Measurements from ENCODE around the gene CAPRIN1. TPM values are rescaled to one million over a fixed set of nuclear protein-coding genes. Genes with fewer than 3 reads are reported as not detected.

CAPRIN1 gene
- polyA plus RNA-seq, 2 of the 4 experiments (the other 2 are of a cell fraction): 159 to 255 TPM

GRCh38 chr11:34052036-34052607 lies 591 bp downstream of the CAPRIN1 start (continued):
- TF ChIP-seq HMGXB4 (CRISPR knock-in tag; IDR thresholded peaks at IDR 0.05; ENCODE audit: borderline replicate concordance) (no peak), BCL3 (IDR thresholded peaks at IDR 0.05) (no peak), CBX2 (IDR thresholded peaks at IDR 0.05; ENCODE audit: borderline replicate concordance, low read depth) (no peak), RNF2 (IDR thresholded peaks at IDR 0.05; ENCODE audit: borderline replicate concordance, low read depth) (no peak), REST (IDR thresholded peaks at IDR 0.05) (no peak), ESRRA (IDR thresholded peaks at IDR 0.05; ENCODE audit: borderline replicate concordance, low read length) (no peak), RCOR1 (IDR thresholded peaks at IDR 0.05; ENCODE audit: low read depth, low read length) (no peak), SMC3 (IDR thresholded peaks at IDR 0.05) (no peak), HOXB13 (CRISPR knock-in tag; IDR thresholded peaks at IDR 0.05; ENCODE audit: low read depth) (no peak), HOXA7 (CRISPR knock-in tag; IDR thresholded peaks at IDR 0.05) (no peak), CBX8 (IDR thresholded peaks at IDR 0.05) (no peak), USF2 (IDR thresholded peaks at IDR 0.05) (no peak), ZNF302 (CRISPR knock-in tag; IDR thresholded peaks at IDR 0.05) (no peak), POLR2A (IDR thresholded peaks at IDR 0.05; ENCODE audit: low read length) (peak; percentile 56), RFX5 (IDR thresholded peaks at IDR 0.05) (no peak), EP300 (IDR thresholded peaks at IDR 0.05) (no peak), HOXB5 (CRISPR knock-in tag; IDR thresholded peaks at IDR 0.05) (no peak), CHD2 (IDR thresholded peaks at IDR 0.05; ENCODE audit: low read length, partially characterized antibody) (peak; percentile 59), GATA3 (IDR thresholded peaks at IDR 0.05; ENCODE audit: borderline replicate concordance) (peak; percentile 46; the same call in 1 of the 2 replicates), RAD21 (conservative IDR thresholded peaks at IDR 0.05 in 1 of 2, IDR thresholded peaks at IDR 0.05 in 1 of 2) (no peak), MYC (IDR thresholded peaks at IDR 0.05; ENCODE audit: borderline replicate concordance, low read length) (peak; percentile 68; the same call in 1 of the 2 replicates)
